ENCODE results near the gene GPR42.

GPR42 gene

GRCh38 chr19:35392742-35393715 is 22.2 kb downstream of the GPR42 start:
- Mint-ChIP-seq H3K4me3 (no peak overlapping the region), H3K4me1 (peaks cover 6% of the 10 kb centered on the region), H3K9me3 (peaks cover 22% of the 10 kb centered on the region), H3K27ac (no peak overlapping the region), H3K36me3 (ENCODE audit: low read depth) (no peaks in the 10 kb centered on the region), H3K27me3 (ENCODE audit: low read depth, poor library complexity) (peaks cover 17% of the 10 kb centered on the region)
- TF ChIP-seq, protein P1, sequence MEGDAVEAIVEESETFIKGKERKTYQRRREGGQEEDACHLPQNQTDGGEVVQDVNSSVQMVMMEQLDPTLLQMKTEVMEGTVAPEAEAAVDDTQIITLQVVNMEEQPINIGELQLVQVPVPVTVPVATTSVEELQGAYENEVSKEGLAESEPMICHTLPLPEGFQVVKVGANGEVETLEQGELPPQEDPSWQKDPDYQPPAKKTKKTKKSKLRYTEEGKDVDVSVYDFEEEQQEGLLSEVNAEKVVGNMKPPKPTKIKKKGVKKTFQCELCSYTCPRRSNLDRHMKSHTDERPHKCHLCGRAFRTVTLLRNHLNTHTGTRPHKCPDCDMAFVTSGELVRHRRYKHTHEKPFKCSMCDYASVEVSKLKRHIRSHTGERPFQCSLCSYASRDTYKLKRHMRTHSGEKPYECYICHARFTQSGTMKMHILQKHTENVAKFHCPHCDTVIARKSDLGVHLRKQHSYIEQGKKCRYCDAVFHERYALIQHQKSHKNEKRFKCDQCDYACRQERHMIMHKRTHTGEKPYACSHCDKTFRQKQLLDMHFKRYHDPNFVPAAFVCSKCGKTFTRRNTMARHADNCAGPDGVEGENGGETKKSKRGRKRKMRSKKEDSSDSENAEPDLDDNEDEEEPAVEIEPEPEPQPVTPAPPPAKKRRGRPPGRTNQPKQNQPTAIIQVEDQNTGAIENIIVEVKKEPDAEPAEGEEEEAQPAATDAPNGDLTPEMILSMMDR (IDR thresholded peaks at IDR 0.05), result no peak
- DNase-seq, result no peak

DNA sequence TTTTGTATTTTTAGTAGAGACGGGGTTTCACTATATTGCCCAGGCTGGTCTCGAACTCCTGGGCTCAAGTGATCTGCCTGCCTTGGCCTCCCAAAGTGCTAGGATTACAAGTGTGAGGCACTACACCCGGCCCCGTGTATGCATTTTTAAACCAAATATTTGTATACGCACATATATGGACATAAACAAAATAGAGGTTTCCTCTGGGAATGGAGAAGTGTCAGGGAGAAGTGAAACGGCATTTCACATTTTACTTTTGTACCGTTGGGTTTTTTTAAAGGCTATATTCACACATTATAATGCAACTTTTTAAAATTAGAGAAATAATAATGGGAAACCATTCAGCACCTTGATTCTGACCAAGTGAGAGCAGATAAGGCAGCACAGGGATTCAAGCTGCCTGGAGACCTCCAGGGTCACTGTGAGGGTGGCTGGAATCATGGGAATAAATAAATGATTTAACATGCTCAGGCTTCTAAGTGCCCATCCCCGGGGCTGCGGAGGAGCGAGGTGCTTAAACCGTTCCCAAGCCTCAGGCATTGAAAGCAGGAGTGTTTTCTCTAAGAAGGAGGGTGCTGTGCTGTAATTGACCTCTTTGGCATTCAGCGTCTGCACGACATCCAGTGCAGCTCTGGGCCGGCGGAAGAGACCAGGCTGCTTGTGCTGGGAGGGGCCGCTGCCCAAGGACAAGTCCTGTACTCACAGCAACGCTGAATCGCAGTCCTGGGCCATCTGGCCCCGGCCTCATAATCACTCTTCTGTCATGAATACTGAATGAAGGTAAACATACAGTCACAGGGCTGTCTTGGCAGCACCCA is 24.7 kb downstream of the GPR42 start:
- TF ChIP-seq, protein P1 (IDR thresholded peaks at IDR 0.05), result no peak
- H3K4me1 Mint-ChIP-seq, result peaks cover 6% of the 10 kb centered on the region
- no peaks in the 10 kb centered on the region for H3K36me3 Mint-ChIP-seq (ENCODE audit: low read depth)
- H3K9me3 Mint-ChIP-seq, result no peaks in the 10 kb centered on the region
- no peak for DNase-seq
- H3K27me3 Mint-ChIP-seq (ENCODE audit: low read depth, poor library complexity), result peaks cover 16% of the 10 kb centered on the region
- no peak overlapping the region for H3K4me3 Mint-ChIP-seq
- H3K27ac Mint-ChIP-seq, result no peak overlapping the region

DNA sequence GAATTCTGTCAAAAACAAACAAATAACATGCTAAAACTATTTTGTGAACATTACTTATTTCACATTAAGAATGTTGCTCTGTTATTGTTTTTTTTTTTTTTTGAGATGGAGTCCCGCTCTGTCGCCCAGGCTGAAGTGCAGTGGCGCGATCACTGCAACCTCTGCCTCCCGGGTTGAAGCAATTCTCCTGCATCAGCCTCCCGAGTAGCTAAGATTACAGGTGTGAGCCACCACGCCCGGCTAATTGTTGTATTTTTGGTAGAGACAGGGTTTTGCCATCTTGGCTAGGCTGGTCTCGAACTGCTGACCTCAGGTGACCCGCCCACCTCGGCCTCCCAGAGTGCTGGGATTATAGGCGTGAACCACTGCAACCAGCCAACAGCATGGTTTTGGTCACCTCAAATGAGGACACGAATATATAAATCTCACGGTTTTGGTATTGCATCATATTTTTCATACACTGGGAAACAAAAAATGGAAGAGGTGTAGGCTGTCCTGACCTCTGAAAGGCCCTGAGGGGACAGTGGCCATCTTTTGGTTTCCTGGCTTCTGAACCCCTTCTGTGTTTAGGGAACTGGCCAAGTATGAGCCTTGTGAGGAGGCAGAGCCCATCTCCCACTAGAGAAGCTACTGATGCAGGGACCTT is 25.5 kb downstream of the GPR42 start:
- Mint-ChIP-seq H3K27ac (no peak overlapping the region), H3K9me3 (no peaks in the 10 kb centered on the region), H3K36me3 (ENCODE audit: low read depth) (no peaks in the 10 kb centered on the region), H3K27me3 (ENCODE audit: low read depth, poor library complexity) (peaks cover 19% of the 10 kb centered on the region), H3K4me3 (no peak overlapping the region), H3K4me1 (peaks cover under 1% of the 10 kb centered on the region)
- no peak for DNase-seq
- TF ChIP-seq, protein P1 (IDR thresholded peaks at IDR 0.05), result no peak

GRCh38 chr19:35397064-35397463 is 26.2 kb downstream of the GPR42 start:
- no peak for DNase-seq
- TF ChIP-seq, protein P1 (IDR thresholded peaks at IDR 0.05), result no peak
- Mint-ChIP-seq H3K36me3 (ENCODE audit: low read depth) (no peaks in the 10 kb centered on the region), H3K27me3 (ENCODE audit: low read depth, poor library complexity) (peaks cover 19% of the 10 kb centered on the region), H3K4me1 (no peaks in the 10 kb centered on the region), H3K27ac (no peak overlapping the region), H3K9me3 (no peaks in the 10 kb centered on the region), H3K4me3 (no peak overlapping the region)

GRCh38 chr19:35398570-35398969 is 27.7 kb downstream of the GPR42 start:
- Mint-ChIP-seq H3K9me3 (no peaks in the 10 kb centered on the region), H3K27ac (no peak overlapping the region), H3K4me1 (no peaks in the 10 kb centered on the region), H3K36me3 (ENCODE audit: low read depth) (no peaks in the 10 kb centered on the region), H3K27me3 (ENCODE audit: low read depth, poor library complexity) (peaks cover 19% of the 10 kb centered on the region), H3K4me3 (no peak overlapping the region)
- no peak for DNase-seq
- TF ChIP-seq, protein P1 (IDR thresholded peaks at IDR 0.05), result no peak
